ENCODE measurements around the gene CASKIN1.

The CASKIN1 gene

DNA sequence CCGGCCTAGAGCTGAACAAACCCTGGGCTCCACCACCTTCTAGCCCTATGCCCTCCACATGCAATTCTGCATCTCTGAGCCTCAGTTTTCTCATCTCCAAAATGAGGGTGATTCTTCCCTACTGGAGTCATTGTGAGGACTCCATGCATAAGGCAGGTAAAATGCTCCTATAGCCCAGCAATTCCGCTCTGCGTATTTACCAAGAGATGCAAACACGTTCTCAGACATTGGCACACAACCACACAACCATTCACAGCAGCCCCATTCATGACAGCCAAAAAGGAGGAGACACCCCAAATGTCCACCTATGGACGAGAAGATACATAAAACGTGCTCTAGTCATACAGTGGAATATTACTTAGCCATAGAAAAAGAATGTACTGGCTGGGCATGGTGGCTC lies 3.9 kb upstream of the CASKIN1 start:
- no peak overlapping the region for H3K9ac ChIP-seq (ENCODE audit: low read length)
- 0 out of 2 replicates have a peak, but pooled peaks cover 8% of the 10 kb centered on the region for H3F3A ChIP-seq (ENCODE audit: insufficient read depth)
- no peak overlapping the region for H3K27ac ChIP-seq (ENCODE audit: low read depth, low read length)
- H3K27me3 ChIP-seq (ENCODE audit: low read length): no peaks in the 10 kb centered on the region
- H3K9me2 ChIP-seq (replicated peaks; ENCODE audit: insufficient read depth, low read length): no peaks in the 10 kb centered on the region
- no peak for TF ChIP-seq EZH2phosphoT487 (conservative IDR thresholded peaks at IDR 0.05; ENCODE audit: low read length)
- no peaks in the 10 kb centered on the region for H3K9me3 ChIP-seq (ENCODE audit: insufficient read depth, low read length)
- no peaks in the 10 kb centered on the region for H3K79me2 ChIP-seq (ENCODE audit: insufficient read depth, low read length)
- no peaks in the 10 kb centered on the region for H4K20me1 ChIP-seq (ENCODE audit: low read depth, low read length)
- H3K4me2 ChIP-seq (ENCODE audit: low read depth, low read length, poor library complexity, severe bottlenecking): no peak overlapping the region
- no peak overlapping the region for H3K4me3 ChIP-seq (ENCODE audit: insufficient read depth, low read length, poor library complexity, severe bottlenecking)
- no peaks in the 10 kb centered on the region for H3K36me3 ChIP-seq (ENCODE audit: low read length)
- no peak overlapping the region for H2AFZ ChIP-seq (ENCODE audit: low read depth, low read length, severe bottlenecking)

DNA sequence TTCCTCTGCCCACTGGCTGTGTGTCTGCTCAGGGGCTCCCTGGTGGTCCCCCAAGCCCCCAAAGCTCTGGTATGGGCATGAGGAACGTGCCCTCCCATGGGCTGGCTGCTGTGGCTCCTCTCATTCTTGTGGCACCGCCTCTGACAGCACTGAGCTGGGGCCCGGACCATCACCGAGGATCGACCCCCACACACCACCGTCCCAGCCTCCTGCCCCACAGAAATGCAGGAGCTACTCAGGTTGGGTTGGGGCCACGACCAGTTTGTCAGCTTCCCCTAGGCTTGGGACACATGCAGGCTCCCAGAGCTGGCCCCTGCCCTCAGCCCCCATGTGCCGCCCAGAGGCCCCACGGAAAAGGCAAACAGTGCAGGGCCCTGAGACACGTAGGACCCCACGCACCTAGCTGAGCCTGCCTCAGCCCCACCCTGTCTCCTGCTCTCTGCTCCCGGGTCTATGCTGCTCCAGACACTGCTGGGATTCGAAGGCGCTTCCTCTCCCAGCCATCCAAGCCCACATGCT lies 3.3 kb upstream of the CASKIN1 start:
- no peak overlapping the region for H3K9ac ChIP-seq (ENCODE audit: low read length)
- H3K79me2 ChIP-seq (ENCODE audit: insufficient read depth, low read length): no peaks in the 10 kb centered on the region
- no peak for TF ChIP-seq EZH2phosphoT487 (conservative IDR thresholded peaks at IDR 0.05; ENCODE audit: low read length)
- TF ChIP-seq, protein P1, sequence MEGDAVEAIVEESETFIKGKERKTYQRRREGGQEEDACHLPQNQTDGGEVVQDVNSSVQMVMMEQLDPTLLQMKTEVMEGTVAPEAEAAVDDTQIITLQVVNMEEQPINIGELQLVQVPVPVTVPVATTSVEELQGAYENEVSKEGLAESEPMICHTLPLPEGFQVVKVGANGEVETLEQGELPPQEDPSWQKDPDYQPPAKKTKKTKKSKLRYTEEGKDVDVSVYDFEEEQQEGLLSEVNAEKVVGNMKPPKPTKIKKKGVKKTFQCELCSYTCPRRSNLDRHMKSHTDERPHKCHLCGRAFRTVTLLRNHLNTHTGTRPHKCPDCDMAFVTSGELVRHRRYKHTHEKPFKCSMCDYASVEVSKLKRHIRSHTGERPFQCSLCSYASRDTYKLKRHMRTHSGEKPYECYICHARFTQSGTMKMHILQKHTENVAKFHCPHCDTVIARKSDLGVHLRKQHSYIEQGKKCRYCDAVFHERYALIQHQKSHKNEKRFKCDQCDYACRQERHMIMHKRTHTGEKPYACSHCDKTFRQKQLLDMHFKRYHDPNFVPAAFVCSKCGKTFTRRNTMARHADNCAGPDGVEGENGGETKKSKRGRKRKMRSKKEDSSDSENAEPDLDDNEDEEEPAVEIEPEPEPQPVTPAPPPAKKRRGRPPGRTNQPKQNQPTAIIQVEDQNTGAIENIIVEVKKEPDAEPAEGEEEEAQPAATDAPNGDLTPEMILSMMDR (IDR thresholded peaks at IDR 0.05; ENCODE audit: insufficient read depth, low read length, poor library complexity, severe bottlenecking): no peak

DNA sequence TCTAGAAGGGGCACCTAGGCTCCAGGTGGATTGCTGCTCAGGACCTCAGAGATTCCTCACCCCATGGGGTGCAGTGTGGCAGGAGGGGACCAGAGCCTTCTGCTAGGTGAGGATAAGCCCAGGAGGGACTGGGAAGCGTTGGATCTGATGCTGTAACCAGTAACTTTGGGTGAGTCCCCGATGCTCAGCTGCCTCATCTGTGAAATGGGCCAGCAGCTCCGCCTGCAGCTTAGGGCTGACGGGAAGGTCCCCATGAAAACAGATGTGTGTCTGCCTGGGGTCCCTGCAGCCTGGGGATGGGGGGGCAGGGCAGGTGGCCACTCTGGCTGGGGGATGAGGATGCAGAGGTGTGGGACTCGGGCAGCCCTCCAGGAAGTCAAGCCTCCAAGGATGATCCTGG lies 2.7 kb upstream of the CASKIN1 start:
- Histone ChIP-seq H3K9me2 (replicated peaks; ENCODE audit: insufficient read depth, low read length) (no peaks in the 10 kb centered on the region), H3K4me3 (ENCODE audit: insufficient read depth, low read length, poor library complexity, severe bottlenecking) (no peak overlapping the region), H3K9ac (ENCODE audit: low read length) (no peak overlapping the region), H3K79me2 (ENCODE audit: insufficient read depth, low read length) (no peaks in the 10 kb centered on the region), H3K27ac (ENCODE audit: low read depth, low read length) (no peak overlapping the region), H3K36me3 (ENCODE audit: low read length) (no peaks in the 10 kb centered on the region), H3K4me2 (ENCODE audit: low read depth, low read length, poor library complexity, severe bottlenecking) (no peak overlapping the region), H4K20me1 (ENCODE audit: low read depth, low read length) (no peaks in the 10 kb centered on the region), H3K9me3 (ENCODE audit: insufficient read depth, low read length) (no peaks in the 10 kb centered on the region), H2AFZ (ENCODE audit: low read depth, low read length, severe bottlenecking) (no peak overlapping the region), H3K27me3 (ENCODE audit: low read length) (no peaks in the 10 kb centered on the region), H3F3A (ENCODE audit: insufficient read depth) (0 out of 2 replicates have a peak, but pooled peaks cover 8% of the 10 kb centered on the region)
- TF ChIP-seq, protein P1 (IDR thresholded peaks at IDR 0.05; ENCODE audit: insufficient read depth, low read length, poor library complexity, severe bottlenecking): no peak
- no peak for TF ChIP-seq EZH2phosphoT487 (conservative IDR thresholded peaks at IDR 0.05; ENCODE audit: low read length)

More for the DNA sequence above, 3.3 kb upstream of the CASKIN1 start:
- Histone ChIP-seq H3K9me3 (ENCODE audit: insufficient read depth, low read length) (no peaks in the 10 kb centered on the region), H3K4me3 (ENCODE audit: insufficient read depth, low read length, poor library complexity, severe bottlenecking) (no peak overlapping the region), H3K36me3 (ENCODE audit: low read length) (no peaks in the 10 kb centered on the region), H3K27me3 (ENCODE audit: low read length) (no peaks in the 10 kb centered on the region), H4K20me1 (ENCODE audit: low read depth, low read length) (no peaks in the 10 kb centered on the region), H2AFZ (ENCODE audit: low read depth, low read length, severe bottlenecking) (no peak overlapping the region), H3K27ac (ENCODE audit: low read depth, low read length) (no peak overlapping the region), H3K9me2 (replicated peaks; ENCODE audit: insufficient read depth, low read length) (no peaks in the 10 kb centered on the region), H3K4me2 (ENCODE audit: low read depth, low read length, poor library complexity, severe bottlenecking) (no peak overlapping the region), H3F3A (ENCODE audit: insufficient read depth) (0 out of 2 replicates have a peak, but pooled peaks cover 8% of the 10 kb centered on the region)

DNA sequence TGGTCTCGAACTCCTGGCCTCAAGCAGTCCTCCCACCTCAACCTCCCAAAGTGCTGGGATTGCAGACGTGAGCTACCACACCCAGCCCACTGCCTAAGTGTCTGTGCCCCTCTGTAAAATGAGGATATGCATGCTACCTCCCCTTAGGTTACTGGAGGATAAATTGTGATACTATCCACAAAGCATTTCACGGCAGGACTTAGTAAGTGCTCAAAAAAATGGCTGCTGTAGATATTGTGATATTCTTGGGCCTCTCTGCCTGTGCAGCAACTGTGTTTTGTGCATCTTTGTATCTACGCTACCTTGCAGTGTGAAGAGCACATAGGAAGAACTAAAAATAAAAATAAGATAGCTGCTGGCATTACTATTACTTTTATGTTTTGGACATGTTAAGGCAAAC lies 1.9 kb upstream of the CASKIN1 start:
- Histone ChIP-seq H3K4me2 (ENCODE audit: low read depth, low read length, poor library complexity, severe bottlenecking) (no peak overlapping the region), H3K9me3 (ENCODE audit: insufficient read depth, low read length) (no peaks in the 10 kb centered on the region), H3K36me3 (ENCODE audit: low read length) (no peaks in the 10 kb centered on the region), H3K9me2 (replicated peaks; ENCODE audit: insufficient read depth, low read length) (no peaks in the 10 kb centered on the region), H3K27ac (ENCODE audit: low read depth, low read length) (no peak overlapping the region), H3K79me2 (ENCODE audit: insufficient read depth, low read length) (no peaks in the 10 kb centered on the region), H2AFZ (ENCODE audit: low read depth, low read length, severe bottlenecking) (no peak overlapping the region), H4K20me1 (ENCODE audit: low read depth, low read length) (no peaks in the 10 kb centered on the region), H3K4me3 (ENCODE audit: insufficient read depth, low read length, poor library complexity, severe bottlenecking) (no peak overlapping the region), H3K9ac (ENCODE audit: low read length) (no peak overlapping the region), H3F3A (ENCODE audit: insufficient read depth) (0 out of 2 replicates have a peak, but pooled peaks cover 8% of the 10 kb centered on the region), H3K27me3 (ENCODE audit: low read length) (no peaks in the 10 kb centered on the region)
- TF ChIP-seq EZH2phosphoT487 (conservative IDR thresholded peaks at IDR 0.05; ENCODE audit: low read length): no peak
- TF ChIP-seq, protein P1 (IDR thresholded peaks at IDR 0.05; ENCODE audit: insufficient read depth, low read length, poor library complexity, severe bottlenecking): no peak
